Lung microvascular endothelial cell (primary cell): ENCODE data around the gene RNF5. TPM values are rescaled to one million over a fixed set of nuclear protein-coding genes. Genes with fewer than 3 reads are reported as not detected.

Experiments used
- DNase-seq, 2 donors: peaks; one replicate each; pipeline versions ENCODE4 v3.0.0 to v3.0.0-alpha.2; 2010; ENCODE audit warnings: low read depth in 2 of 2
- total RNA-seq: library from RNA; depleted of rRNA; stranded (reverse); fragments of >200 nt; gene quantifications from 2 replicates; pipeline ENCODE4 v1.2.1, GENCODE V29; 2014

RNF5 gene
- total RNA-seq, 1 donor from 2014 or later = 57.1 TPM

- no peak for DNase-seq
Measured at GRCh38 chr6:32151863-32152768, 26.1 kb upstream of the RNF5 start, which contains the start of gene PRRT1. PRRT1 (minus strand) TSS chr6:32151939; CDS start chr6:32151827, 112 bp downstream.

- DNase-seq = peak in 1 of 2 donors; percentile 57
Measured at GRCh38 chr6:32152769-32153563, 25.2 kb upstream of the RNF5 start.

DNA sequence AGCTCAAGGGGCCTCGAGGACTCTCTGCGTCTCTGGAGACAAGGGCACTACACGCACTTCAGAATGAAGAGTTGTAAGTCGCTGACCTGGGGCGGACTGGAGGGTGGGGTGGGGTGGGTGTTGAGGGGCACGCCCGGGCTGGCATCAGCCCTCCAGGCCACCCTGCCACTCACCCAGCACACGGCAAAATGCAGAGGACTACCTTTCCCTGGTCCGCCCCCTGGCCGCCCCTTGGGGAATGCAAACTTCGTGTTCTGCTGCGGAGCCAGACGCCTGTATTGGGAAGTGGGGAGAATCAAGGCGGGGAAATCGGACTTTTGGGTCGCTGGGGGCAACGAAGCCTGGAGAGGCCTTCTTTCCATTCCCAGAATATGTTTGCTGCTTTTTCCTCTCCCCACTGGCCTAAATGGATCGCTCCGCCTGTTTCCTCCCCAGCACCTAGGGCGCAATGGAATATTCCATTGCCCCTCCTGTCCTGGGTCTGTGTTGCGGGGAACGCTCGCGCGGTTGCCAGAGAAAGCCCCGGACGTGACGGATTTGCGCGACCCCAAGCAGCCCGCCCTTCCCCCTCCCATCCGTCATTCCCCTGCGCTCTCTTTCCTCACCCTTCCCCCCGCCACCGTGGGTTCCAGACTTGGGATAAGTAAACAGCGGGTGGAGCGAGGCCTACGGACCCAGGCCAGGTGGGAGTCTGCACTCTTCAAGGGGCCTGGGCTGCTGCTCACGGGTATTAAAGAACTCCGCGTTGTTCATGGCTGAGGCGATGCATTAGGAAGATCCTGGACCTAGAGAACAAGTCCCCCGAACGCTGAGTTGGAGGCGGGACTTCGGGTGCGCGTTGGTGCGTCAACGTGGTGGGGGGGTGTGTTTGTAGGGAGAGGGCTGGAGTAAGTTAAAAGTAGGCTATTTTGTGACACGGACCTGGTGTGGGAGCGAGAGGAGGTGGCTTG, 24.4 kb upstream of the RNF5 start, which contains the start of gene PPT2:
TSS of gene PPT2 (plus strand) at position 578 of the 950 bp plus-strand sequence. CDS start 454 bp downstream, outside the sequence.
- DNase-seq = peak; percentile 94 to 98

DNA sequence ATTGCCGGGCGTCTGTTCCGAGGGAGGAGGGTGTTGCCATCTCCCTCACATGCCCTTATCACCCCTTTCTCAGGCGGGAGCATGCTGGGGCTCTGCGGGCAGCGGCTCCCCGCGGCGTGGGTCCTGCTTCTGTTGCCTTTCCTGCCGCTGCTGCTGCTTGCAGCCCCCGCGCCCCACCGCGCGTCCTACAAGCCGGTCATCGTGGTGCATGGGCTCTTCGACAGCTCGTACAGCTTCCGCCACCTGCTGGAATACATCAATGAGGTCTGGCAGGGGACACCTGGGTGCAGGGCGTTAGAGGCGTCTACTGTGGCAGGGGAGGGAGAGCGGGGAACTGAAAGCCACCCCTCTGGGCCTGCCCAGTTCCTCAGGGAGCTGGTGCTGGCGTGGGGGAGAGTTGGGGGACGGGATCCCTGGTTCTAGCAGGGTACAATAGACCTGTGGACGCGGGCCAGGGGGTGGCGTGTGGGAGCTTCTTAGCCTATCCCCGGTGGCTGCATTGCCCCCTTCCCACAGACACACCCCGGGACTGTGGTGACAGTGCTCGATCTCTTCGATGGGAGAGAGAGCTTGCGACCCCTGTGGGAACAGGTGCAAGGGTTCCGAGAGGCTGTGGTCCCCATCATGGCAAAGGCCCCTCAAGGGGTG, 23.6 kb upstream of the RNF5 start:
- DNase-seq = peak; percentile 71 to 89

- no peak for DNase-seq
Measured at GRCh38 chr6:32156891-32157290, 21.3 kb upstream of the RNF5 start.

- no peak for DNase-seq
Measured at GRCh38 chr6:32158052-32158451, 20.2 kb upstream of the RNF5 start.

DNA sequence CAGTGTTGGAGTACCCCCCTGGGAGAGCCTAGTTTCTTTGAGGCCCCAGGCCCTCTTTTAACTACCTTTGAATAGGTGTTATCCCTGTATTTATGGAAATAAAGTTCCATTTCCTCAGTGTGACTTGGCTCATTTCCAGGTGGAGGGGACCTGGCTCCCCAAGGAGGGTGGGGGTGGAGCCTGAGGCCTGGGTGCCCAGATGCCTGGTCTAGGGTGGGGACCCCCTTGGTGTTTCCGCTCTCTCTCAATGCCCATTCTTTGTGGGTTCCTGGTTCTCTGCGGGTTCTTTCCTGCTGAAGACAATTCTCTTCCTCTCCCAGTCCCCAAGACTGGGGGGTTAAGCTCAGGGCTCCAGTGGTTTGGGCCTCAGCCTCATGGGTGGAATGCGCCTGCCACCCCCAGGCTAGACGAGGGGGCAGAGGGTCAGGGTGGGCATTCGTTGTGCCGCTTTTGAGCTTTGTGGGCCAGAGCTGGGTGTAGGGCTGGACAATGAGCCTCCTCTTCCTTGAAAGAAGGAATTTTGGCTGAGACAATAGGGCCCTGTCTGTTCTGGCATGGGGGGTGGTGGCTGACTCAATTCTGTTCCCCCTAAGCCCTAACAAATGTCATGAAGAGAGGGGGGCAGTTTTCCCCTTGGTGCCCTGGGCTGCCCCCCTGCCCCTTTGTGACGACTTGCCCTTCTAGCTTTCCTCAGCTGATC, 14.5 kb upstream of the RNF5 start:
- DNase-seq = no peak

GRCh38 chr6:32164295-32164694, 13.9 kb upstream of the RNF5 start, which contains the start of gene EGFL8:
EGFL8 (plus strand) TSS chr6:32164595; CDS start chr6:32166166, 1,571 bp downstream.
- no peak for DNase-seq

GRCh38 chr6:32166411-32167061, 11.7 kb upstream of the RNF5 start:
- no peak for DNase-seq

DNA sequence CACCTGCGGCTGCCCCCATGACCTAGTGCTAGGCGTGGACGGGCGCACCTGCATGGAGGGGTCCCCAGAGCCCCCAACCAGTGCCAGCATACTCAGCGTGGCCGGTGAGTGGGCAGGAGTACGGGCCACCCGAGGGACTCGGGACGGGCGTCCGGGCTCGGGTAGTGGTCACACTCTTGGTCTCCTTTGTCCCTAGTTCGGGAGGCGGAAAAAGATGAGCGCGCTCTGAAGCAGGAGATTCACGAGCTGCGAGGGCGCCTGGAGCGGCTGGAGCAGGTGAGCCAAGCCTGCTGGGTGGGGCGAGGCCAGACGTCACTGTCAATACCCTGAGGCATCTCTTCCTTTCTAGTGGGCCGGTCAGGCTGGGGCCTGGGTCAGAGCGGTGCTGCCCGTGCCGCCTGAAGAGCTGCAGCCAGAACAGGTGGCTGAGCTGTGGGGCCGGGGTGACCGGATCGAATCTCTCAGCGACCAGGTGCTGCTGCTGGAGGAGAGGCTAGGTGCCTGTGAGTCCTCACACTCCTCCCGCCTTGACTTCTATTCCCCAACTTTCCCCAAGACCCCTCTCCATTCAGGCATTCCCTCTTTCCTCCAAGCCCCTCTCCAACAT, 10.9 kb upstream of the RNF5 start:
- no peak for DNase-seq

DNA sequence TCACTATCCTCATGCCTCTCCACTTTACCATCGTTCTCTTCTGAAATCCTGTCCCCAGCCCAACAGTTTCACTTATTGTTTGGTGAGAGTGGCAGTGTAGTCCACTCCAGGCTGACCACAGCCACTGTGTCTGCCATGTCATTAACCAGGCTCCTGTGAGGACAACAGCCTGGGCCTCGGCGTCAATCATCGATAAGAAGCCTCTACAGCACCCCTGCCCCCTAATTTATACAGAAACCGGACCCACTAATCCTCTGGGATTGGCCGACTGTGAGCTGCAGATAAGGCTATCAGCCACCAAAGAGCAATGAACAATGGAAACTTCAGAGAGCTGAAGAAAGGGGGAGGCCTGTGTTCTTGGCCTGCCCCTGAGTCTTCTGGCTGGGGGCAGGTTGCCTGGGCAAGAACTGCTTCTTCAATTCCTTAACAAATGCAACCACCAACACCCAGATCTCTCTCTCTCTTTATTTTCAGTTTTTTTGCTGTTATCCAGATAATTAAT, 10.4 kb upstream of the RNF5 start:
- no peak for DNase-seq

- no peak for DNase-seq
Measured at GRCh38 chr6:32168350-32168749, 9.9 kb upstream of the RNF5 start.

GRCh38 chr6:32168807-32169591, 9.2 kb upstream of the RNF5 start:
- no peak for DNase-seq

- DNase-seq = no peak
Measured at GRCh38 chr6:32170294-32170693, 7.9 kb upstream of the RNF5 start.

DNA sequence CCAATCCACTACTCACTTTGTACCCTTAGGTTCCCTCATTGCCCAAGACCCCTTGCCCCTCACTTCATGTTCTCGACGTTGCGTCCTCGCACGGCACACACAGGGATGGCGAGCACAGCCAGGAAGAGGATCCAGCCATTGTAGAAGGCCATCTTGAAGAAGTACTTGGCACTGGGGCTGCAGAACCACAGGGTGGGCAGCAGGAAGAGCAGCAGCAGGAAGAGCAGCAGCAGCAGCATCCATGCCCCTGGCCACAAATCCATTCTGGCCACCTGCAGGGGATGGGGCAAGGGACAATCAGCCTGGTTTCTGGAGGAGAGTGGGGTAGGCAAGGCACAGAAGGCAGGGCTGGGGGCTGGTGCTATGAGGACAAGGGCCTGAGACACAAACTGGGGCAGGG, 7.0 kb upstream of the RNF5 start:
- no peak for DNase-seq

DNA sequence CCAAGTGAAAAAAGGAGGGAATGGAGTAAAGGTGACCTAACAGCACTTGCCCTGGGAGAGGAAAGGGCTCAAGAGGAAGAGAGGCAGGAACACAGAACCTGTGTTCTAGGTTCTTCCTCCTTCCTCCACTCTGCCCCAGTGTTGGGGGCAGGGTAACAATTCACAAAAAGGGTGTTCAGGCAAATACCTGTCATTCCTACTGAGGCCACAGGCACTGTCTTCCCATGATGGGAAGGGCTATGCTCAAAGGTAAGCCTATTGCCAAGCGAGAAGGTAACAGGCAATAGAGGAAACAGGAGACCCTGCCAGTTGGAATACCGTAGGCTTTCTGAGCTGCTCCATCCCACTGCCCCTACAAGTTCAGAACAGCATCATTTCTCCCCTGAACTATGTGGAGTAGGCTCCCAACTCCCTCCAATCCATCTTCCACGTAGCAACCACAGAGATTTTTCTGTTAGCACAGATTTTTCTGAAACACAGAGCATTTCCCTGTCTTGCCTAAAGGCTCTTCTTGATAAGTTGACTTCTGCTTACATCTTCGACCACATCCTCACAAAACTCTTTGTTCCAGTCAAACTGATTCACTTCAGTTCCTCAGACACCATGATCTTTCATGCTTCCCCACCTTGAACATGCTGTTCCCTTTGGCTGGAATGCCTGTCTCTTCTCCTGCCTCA, 5.0 kb upstream of the RNF5 start:
- DNase-seq = no peak

DNA sequence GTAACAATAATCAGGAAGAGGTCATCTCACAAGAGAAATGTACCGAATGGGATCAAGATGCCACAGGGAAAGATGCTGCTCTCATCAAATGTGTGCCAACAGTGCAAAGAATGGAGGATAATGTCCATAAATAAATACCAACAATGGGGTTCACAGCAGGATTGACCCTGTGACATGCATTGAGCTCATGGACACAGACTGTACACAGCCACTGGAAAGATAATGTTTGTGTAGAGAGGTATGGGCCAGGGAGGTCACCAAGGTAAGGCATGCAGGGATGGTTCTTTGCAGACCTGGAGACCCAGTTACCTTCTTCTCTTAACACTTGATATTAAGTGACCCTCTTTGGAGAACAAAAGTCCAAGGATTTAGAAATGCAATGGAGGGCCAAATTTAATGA, 3.8 kb upstream of the RNF5 start:
- DNase-seq = no peak
